Measurements from ENCODE around the gene PTH.

PTH gene

GRCh38 chr11:13495929-13496328, at the start of gene PTH:
TSS of gene PTH (minus strand) at chr11:13495997. CDS start at chr11:13492855, 3,142 bp downstream.
- no peak within 1 kb of the TSS for H3K4me3 ChIP-seq (ENCODE audit: control insufficient read depth, low read depth, low read length)
- TF ChIP-seq, protein P1, sequence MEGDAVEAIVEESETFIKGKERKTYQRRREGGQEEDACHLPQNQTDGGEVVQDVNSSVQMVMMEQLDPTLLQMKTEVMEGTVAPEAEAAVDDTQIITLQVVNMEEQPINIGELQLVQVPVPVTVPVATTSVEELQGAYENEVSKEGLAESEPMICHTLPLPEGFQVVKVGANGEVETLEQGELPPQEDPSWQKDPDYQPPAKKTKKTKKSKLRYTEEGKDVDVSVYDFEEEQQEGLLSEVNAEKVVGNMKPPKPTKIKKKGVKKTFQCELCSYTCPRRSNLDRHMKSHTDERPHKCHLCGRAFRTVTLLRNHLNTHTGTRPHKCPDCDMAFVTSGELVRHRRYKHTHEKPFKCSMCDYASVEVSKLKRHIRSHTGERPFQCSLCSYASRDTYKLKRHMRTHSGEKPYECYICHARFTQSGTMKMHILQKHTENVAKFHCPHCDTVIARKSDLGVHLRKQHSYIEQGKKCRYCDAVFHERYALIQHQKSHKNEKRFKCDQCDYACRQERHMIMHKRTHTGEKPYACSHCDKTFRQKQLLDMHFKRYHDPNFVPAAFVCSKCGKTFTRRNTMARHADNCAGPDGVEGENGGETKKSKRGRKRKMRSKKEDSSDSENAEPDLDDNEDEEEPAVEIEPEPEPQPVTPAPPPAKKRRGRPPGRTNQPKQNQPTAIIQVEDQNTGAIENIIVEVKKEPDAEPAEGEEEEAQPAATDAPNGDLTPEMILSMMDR (IDR thresholded peaks at IDR 0.05; ENCODE audit: control insufficient read depth, insufficient read depth, low read depth, low read length, missing control alignments) = no peak
- DNase-seq (ENCODE audit: low read depth) = no peak

- TF ChIP-seq, protein P1 (IDR thresholded peaks at IDR 0.05; ENCODE audit: control insufficient read depth, insufficient read depth, low read depth, low read length, missing control alignments) = no peak
- DNase-seq (ENCODE audit: low read depth) = no peak
- H3K4me3 ChIP-seq (ENCODE audit: control insufficient read depth, low read depth, low read length) = no peak overlapping the region
These were observed 42.2 kb upstream of the PTH start for GRCh38 chr11:13538044-13538443.

DNA sequence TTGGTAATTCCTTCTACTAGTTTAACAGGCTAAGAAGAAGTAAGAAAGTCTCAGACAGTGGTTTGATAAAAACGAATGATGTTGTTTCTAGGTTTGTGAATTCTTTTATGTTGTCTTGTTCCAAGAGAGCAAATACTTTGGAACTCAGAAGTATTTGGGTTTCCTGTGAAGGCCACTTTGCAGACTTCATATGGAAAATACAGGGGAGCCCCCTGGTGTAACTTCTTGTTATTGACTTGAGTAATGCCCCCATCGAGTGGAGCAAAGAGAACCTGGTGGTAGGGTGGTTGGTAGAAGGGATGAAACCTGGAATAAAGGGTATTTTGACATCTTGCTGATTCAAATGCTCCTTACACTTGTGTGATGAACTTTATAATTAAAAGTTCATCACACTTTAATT, 40.0 kb upstream of the PTH start:
- TF ChIP-seq, protein P1 (IDR thresholded peaks at IDR 0.05; ENCODE audit: control insufficient read depth, insufficient read depth, low read depth, low read length, missing control alignments) = no peak
- no peak overlapping the region for H3K4me3 ChIP-seq (ENCODE audit: control insufficient read depth, low read depth, low read length)
- DNase-seq (ENCODE audit: low read depth) = no peak

- H3K4me3 ChIP-seq (ENCODE audit: control insufficient read depth, low read depth, low read length) = no peak overlapping the region
- TF ChIP-seq, protein P1 (IDR thresholded peaks at IDR 0.05; ENCODE audit: control insufficient read depth, insufficient read depth, low read depth, low read length, missing control alignments) = no peak
- no peak for DNase-seq (ENCODE audit: low read depth)
These were observed 38.6 kb upstream of the PTH start for GRCh38 chr11:13534358-13534757.

GRCh38 chr11:13525257-13525656, 29.5 kb upstream of the PTH start:
- H3K4me3 ChIP-seq (ENCODE audit: control insufficient read depth, low read depth, low read length) = no peak overlapping the region
- DNase-seq (ENCODE audit: low read depth) = no peak
- TF ChIP-seq, protein P1 (IDR thresholded peaks at IDR 0.05; ENCODE audit: control insufficient read depth, insufficient read depth, low read depth, low read length, missing control alignments) = no peak

DNA sequence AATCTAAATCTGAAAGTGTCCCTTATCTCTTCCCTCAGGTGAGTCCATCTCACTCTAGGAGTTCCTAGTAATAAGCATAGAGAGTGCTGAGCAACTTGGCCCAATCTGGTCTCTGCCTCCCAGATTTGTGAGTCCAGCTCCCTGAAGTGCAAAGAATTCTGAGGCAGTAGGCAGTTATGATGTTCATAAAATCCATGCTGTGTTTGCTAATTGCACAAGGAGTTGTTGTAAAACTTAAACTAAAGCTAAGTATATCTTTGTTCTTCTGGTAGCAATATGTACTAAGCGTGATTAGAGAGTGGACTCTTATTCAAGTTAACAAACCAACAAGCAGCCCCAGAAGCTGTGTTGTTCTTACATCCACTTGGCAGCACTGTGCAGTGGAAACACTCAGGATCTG, 7.6 kb upstream of the PTH start:
- no peak overlapping the region for H3K4me3 ChIP-seq (ENCODE audit: control insufficient read depth, low read depth, low read length)
- no peak for DNase-seq (ENCODE audit: low read depth)
- TF ChIP-seq, protein P1 (IDR thresholded peaks at IDR 0.05; ENCODE audit: control insufficient read depth, insufficient read depth, low read depth, low read length, missing control alignments) = no peak

DNA sequence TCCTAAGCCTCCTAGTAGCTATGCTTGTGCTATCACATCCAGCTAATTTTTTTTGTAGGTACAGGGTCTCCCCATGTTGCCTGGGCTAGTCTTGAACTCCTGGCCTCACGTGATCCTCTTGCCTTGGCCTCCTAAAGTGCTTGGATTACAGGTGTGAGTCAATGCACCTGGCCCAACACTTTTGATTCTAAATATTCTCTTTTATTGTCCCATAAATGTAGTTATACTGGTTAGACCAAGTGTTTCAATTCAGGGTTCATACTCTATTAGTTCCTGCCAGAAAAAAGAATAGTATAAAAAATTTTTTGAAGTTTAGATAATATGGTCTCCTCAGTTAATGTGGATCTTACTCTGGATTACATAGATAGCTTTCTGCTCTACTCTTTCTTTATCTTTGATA, 6.7 kb upstream of the PTH start:
- no peak for DNase-seq (ENCODE audit: low read depth)
- TF ChIP-seq, protein P1 (IDR thresholded peaks at IDR 0.05; ENCODE audit: control insufficient read depth, insufficient read depth, low read depth, low read length, missing control alignments) = no peak
- H3K4me3 ChIP-seq (ENCODE audit: control insufficient read depth, low read depth, low read length) = no peak overlapping the region

Data from AG09309 (cell line).